GM04503 (cell line): ENCODE measurements around the gene PNPLA7.
A peak's percentile ranks its signal among the peaks of the same experiment; 100 is the strongest.
"Not testable (repeated sequence)": the region's sequence is repeated elsewhere in the genome, so short reads cannot be mapped to it uniquely, and the experiment has no call there.

Source experiments
- DNase-seq: peaks from one replicate; pipeline ENCODE4 v3.0.0-alpha.2; 2012; ENCODE audit warnings: low read depth

The PNPLA7 gene

DNA sequence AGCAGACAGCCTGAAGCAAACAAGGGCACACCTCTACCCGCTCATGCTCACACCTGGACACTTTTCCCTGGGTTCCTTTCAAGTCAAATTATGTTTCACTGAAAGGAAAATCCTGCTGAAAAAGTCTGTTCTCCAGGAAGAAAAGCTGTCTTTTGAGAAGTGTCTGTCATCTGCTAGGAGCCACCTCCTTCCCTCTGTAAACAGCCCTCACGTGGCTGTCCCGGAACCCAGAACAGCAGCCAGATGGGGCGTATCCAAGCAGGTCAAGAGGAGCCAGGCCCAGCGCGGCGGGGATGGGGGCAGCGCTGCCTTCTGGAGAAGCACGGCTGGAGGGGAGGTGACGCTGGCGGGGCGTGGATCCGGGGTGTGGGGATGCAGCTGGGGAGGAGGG lies at the start of gene PNPLA7:
Gene PNPLA7 (minus strand): TSS at position 172 of the 391 bp plus-strand sequence. CDS start 205 bp downstream, outside the sequence.
- DNase-seq: peak; percentile 19

DNA sequence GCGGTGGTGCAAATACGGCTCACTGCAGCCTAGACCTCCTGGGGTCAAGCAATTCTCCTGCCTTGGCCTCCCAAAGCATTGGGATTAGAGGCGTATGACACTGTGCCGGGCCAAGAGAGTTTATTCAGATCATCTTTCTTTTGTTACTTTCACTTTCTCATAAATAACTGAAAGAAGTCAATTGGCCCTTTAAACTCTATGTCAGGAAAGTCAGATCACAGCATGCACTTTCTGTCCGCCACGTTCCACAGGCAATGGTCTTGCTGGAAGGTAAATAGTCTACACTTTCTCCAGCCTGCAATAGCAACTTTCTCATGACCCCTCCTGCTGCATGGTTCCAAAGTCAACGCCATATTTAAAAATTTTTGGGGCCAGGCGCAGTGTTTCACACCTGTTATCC lies 48.7 kb upstream of the PNPLA7 start:
- DNase-seq: no peak

DNA sequence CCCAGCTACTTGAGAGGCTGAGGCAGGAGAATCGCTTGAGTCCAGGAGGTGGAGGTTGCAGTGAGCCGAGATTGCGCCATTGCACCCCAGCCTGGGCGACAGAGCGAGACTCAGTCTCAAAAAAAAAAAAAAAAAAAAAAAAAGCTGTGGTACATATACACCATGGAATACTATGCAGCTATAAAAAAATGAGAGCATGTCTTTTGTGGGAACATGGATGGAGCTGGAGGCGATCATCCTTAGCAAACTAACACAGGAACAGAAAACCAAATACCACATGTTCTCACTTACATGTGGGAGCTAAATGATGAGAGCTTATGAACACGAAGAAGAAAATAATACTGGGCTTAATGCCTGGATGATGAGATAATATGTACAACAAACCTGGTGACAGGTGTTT lies 46.4 kb upstream of the PNPLA7 start:
- DNase-seq: not testable (repeated sequence)

GRCh38 chr9:137593176-137593575 lies 43.0 kb upstream of the PNPLA7 start:
- DNase-seq: no peak

GRCh38 chr9:137592767-137593166 lies 42.6 kb upstream of the PNPLA7 start:
- DNase-seq: no peak

DNA sequence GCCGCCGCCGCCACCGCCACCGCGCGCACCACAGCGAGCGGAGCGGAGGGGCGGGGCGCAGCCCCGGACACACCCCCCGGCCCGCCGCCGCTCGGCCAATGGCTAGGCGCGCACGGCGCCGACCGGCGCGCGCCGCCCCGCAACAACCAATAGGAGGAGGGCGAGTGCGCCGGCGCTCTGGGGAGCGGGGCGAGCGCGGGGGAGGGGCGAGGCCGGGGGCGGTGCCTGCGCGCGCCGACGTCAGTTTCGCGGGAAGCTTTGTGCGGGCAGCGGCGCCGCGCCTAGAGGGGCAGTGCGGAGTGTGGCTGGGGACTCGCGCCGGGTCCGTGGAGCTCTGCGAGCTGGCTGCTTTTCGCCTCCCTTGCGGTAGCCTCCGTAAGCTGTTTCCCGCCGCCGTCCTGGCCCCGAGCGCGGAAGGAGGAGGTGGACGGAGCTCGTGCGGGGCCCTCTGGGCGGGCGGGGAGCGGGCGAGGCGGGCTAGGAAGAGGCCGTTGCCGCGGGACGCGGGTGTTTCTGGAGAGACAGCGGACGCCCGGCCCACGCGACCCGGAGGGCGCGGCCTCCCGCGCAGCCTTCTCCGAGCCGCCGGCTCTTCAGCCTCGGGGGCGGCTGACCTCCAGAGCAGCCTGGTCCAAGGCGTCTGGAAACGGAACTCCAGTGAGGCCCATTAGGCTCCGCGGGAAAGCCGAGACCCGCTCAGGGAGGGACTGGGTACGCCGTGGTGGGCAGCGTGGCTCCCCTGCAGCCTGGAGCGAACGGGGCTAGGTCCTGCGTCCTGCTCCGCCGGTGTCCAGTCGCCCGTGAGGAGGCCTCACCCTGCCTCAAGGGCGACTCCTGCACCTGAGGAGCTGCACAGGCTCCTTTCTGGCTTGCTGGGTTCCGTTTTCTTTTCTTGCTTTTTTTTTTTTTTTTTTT lies 40.5 kb upstream of the PNPLA7 start, which contains the start of gene ZMYND19:
Gene ZMYND19 (minus strand): TSS at position 44 of the 915 bp plus-strand sequence. CDS start 249 bp downstream, outside the sequence.
- no peak for DNase-seq

GRCh38 chr9:137590123-137590468 lies 39.9 kb upstream of the PNPLA7 start:
- DNase-seq: no peak

GRCh38 chr9:137589441-137590122 lies 39.4 kb upstream of the PNPLA7 start:
- no peak for DNase-seq

- no peak for DNase-seq
Measured at GRCh38 chr9:137588891-137589290, 38.7 kb upstream of the PNPLA7 start.

- DNase-seq: no peak
Measured at GRCh38 chr9:137588311-137588710, 38.1 kb upstream of the PNPLA7 start.

DNA sequence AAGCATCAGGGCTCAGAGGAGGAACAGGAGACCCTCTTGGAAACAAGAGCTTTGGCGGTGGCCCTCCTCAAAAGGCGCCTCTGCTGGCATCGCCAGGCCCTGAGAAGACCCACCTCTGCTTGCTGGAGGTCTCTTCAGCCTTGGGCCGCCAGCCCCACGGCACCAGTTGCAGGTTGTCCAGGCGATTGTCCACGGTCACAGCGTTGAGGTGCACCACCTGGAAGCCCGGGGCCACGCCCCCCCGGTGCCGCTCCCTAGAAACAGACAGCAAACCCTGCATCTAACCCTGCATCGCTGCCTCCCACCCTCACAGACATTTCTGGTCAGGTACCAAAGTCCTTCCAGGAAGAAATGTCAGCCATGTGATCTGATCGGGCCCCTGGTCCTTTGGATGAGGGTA lies 36.7 kb upstream of the PNPLA7 start:
- no peak for DNase-seq

GRCh38 chr9:137583957-137584356 lies 33.8 kb upstream of the PNPLA7 start:
- no peak for DNase-seq

DNA sequence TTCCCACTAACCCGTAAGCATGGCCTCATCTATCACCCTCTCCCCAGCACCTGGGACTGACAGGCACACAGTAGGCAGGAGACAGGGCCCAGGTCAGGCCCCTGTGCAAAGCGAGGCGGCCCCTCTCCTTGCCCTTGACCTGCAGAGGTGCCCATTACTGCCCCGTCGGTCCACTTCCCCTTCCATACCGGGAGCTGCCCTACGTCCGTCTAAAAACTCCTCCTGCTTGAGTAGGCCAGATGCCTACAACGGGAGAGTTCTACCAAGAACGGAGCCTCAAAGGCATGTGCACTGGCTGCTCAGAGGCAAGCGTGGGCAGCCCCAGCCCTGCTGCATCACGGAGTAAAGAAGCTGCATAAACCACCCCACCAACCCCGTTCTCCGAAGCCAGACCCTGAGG lies 33.1 kb upstream of the PNPLA7 start:
- no peak for DNase-seq

DNA sequence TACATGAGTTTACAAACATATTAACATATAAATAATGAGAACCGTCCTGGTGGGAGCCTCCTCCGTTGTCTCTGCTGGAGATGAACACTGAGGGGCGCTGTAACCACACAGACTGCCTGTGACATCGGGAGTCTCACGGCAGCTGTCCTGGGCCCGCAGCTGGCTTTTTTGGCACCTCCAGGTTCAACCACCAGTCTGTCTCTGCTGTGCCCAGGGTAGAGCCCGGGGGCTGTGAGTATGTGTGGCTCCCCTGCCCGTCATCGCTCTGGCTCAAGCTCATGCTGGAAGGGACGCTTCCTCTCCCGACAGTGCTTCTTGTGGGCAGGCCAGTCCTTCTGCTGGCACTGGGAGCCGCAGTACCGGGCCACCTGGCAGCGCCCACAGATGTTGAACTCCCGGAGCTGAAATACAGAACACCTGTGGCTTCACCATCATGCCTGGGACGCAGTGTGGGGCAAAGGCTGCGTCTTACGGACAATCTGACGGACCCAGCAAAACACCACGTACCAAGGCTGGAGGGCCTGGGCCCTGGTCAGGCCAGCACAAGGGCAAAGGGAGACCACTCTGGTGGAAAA lies 32.2 kb upstream of the PNPLA7 start:
- no peak for DNase-seq

DNA sequence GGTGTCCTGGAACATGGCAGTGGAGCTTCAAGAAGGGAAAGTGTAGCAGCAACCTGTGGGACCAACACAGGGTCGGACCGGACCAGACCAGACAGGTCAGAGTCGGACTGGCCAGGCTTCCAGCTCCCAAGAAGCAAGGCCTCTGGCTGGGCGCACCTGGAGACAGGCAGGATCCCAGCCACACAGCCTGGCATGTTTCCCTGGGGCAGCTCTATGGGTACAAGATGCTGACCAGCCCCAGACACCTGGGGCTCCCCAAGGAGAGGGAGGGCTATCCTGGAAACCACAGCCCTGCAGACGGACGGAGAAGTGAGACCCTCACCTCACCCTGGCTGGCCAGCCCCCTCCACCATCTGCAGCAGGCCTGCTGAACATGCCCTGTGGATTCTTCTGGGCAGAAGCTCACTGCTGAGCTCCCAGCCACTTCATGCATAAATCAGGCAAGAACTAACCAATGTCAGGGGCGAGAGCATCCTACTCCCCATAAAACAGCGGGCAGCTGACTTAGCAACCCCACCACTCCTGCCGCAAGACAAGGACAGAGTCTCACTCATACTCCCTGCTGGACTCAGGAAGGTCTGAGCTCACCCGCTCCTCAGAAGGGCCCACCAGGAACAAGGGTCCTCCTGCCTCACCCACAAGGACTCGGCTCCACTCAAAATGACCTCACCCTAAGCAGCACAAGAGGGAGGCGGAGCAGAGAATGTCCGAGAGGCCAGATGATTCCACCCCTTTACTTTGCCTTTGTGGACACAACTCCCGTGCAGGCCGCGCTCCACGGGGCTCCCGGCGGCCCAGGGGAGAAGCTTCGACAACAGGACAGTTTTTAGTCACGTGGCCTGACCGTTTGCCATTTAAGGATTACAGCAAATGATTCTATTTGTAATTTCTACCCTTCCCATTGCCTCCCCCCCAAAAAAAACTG lies 31.4 kb upstream of the PNPLA7 start:
- no peak for DNase-seq

GRCh38 chr9:137580954-137581322 lies 30.7 kb upstream of the PNPLA7 start:
- no peak for DNase-seq

- no peak for DNase-seq
Measured at GRCh38 chr9:137580209-137580953, 30.2 kb upstream of the PNPLA7 start.

DNA sequence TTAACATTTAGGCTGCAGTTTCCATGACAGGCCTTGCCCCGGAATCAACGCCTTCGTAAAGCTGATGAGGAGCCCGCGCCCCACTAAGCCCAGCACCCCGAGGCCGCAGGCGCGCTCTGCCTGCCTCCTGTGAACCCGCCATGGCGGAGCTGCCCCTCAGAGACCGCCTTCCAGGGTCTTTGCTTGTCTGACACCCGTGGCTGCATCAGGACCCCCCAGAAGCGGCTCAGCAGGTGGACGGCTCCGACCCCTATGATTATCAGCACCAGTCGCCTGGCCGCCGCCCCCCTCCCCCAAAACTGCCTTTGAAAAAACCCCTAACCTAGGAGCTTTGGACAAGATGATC lies 29.0 kb upstream of the PNPLA7 start:
- no peak for DNase-seq

DNA sequence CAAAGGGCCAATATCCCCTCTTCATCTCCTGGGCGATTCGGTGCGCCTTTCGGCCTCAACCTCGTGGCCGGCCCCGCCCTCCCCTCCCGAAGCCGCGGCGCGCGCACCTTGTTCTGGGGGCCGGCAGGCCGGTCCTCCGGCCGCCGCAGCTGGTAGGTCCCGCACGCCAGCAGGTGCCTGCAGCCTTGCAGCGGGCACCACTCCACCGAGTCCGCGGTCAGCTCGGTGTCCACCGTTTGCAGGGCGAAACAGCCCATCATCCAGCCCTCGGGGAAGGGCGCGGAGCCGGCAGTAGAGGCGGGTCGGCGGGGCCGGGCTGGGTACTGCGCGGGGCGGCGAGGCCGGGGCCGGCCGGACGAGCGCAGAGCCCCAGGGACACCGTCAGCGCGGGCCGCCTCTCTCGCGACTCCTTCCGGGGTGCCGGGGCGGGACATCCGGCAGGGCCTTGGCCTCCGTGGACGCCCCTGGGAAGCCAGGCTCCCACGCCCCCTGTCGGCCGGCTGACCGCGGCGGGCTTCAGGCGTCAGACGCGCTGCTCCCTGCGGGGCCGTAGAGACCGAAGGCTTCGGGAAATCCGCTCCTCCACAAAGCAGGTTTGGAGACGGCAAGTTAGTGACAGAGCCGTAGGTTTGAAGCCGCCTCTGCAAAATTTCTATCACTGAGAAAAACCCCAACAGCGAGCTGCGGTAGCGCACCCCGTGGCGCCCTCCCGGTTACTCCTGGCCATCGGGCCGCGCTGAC lies 28.5 kb upstream of the PNPLA7 start, which contains the start of gene DPH7:
Gene DPH7 (minus strand): TSS at position 408 of the 741 bp plus-strand sequence. CDS start 148 bp downstream, at position 260.
- peak; percentile 45 for DNase-seq

GRCh38 chr9:137575716-137576411 lies 25.7 kb upstream of the PNPLA7 start:
- DNase-seq: no peak
